Left ventricle myocardium superior (tissue), 1 donor: Measurements from ENCODE around the gene HMOX2. TPM values are rescaled to one million over a fixed set of nuclear protein-coding genes. Genes with fewer than 3 reads are reported as not detected.

ENCODE experiments used
- ATAC-seq: fragments of 200-7000 bp; cut with Tn5 transposase; one replicate; pipeline ENCODE4 v1.9.1; 2020; ENCODE audit warnings: mild to moderate bottlenecking, moderate library complexity
- DNase-seq: peaks from one replicate; pipeline ENCODE4 v3.0.0-alpha.2; 2020
- intact Hi-C: fragments of 100-400 bp; cut with micrococcal nuclease; formaldehyde crosslinking; loops from one replicate; pipeline ENCODE4 v1.11.0; 2022
- total RNA-seq: library from RNA; stranded (reverse); fragmentation: NEBNext Ultra II Directional; extraction: Animal tissue kit (Norgen Biotek cat#: 25700); gene quantifications from one replicate; pipeline ENCODE4 v1.2.1, GENCODE V29; 2021
- donor health status: DM: no; HTN: yes; CAD: no; lungs with severe emphysema.

The HMOX2 gene
- total RNA-seq, 1 donor from 2014 or later, result 121 TPM

DNA sequence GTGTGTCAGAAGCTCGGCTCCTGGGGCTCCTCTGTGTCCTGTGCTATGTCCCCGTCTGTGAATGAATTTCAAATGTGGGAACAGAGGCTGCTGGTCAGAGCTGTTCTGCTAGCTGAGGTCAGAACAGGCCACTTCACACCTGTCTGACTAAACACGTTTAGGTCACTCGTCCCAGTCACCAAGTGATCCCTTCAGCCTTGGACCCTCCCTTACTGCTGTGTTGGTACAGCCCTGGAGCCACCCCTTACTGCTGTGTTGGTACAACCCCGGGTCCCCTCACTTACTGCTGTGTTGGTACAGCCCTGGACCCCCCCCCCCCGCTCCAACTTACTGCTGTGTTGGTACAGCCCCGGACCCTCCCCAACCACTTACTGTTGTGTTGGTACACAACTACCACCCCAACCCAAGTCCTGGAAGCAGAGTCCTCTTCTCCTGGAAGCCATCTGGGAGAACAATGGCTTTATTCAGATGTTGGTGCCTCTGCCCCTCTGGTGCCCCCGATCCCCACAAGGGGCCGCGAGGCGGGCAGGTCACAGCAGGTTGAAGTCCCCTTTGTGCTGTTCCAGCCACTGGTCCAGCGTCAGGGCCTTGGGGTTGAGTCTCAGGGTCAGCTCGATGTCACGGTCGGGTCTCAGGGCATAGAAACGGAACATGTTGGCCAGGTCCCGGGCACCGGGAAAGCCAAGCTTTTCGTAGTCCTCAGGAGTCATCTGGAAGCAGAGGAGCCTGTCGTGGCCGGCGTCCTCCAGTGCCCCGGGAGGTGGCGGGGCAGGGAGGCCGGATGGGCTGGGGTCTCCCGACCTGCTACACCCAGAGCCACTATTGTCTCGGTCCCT is 14.7 kb upstream of the HMOX2 start:
- intact Hi-C loops, result no loop called here
- ATAC-seq, result no peak
- DNase-seq, result no peak

DNA sequence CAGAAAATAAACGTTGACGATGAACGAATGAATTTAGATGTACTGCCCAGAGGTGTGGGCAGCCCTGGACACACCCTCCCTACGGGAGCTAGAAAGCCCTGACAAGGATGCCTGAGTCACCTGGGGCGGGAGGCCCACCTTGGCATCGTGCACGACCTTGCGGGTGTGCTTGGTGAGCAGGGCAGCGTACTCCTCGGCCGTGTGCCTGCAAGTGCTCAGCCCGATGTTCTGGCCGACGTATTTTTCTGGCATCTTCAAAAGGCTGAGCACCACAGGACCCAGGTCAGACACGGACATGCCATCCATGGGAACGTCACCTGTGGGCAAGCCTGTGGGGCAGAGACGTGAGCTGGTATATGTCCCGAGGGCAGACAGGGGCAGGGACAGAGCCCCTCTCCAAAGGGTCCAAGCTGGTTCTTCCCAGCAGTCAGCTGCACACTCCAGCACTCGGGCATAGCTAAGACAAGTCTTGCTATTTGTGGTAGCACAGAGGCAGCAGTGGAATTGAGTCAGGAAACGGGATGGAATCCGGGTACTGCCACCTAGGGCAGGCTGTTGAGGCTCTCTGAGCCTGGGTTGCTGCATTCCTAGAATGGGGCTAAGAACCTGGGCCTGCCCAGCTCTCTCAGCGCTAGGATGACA is 12.6 kb upstream of the HMOX2 start:
- intact Hi-C loops, result no loop called here
- DNase-seq, result no peak
- ATAC-seq, result no peak

GRCh38 chr16:4465977-4466779 is 10.0 kb upstream of the HMOX2 start:
- intact Hi-C loops, result no loop called here
- DNase-seq (peak; percentile 87), ATAC-seq (peak; percentile 89)

GRCh38 chr16:4467916-4468315 is 8.3 kb upstream of the HMOX2 start:
- intact Hi-C loops, result no loop called here
- DNase-seq (no peak), ATAC-seq (no peak)

- ATAC-seq (no peak), DNase-seq (no peak)
- intact Hi-C loops, result no loop called here
Measured at GRCh38 chr16:4468972-4469371, 7.2 kb upstream of the HMOX2 start.

GRCh38 chr16:4471869-4472268 is 4.3 kb upstream of the HMOX2 start:
- ATAC-seq (no peak), DNase-seq (no peak)
- intact Hi-C loops, result no loop called here

- ATAC-seq (no peak), DNase-seq (no peak)
- intact Hi-C loops, result no loop called here
Measured at GRCh38 chr16:4472880-4473279, 3.3 kb upstream of the HMOX2 start.

DNA sequence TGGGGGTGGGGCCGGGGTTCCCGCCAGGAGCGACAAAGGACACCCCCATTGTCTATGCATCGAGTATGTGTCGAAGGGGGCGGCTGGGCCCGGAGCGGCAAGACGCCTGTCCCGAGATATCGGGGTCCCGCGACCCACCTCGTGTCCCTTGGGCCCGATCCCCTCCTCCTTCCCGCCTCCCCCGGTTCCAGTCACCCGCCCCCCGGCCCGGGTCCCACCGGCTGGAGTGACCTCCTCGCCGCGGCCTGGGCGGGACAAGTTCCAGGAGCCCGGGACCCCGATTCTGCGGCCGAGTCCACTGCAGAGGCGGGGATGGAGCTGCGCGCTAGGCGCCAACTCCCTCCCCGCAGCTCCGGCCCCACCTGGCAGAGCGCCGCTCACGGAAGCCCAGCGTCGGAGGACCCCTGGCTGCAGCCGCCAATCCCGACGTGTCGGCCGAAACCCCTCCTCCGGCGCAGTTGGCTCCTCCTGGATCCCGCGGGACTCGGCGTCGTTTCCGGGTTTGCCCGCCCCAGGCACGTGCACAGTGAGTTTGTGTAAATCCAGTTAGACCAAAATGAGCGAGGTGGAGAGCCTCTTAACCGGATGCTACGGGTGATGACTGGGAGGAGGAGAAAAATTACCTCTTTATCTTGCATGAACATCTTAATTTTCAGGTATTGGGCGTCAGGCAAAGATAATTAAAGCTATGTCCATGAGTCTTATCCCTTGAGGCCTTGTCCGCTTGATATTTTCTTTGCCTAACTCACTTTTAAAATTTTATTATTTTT is 1.8 kb upstream of the HMOX2 start, which contains the start of gene NMRAL1:
TSS of gene NMRAL1 (minus strand) at position 434 of the 770 bp plus-strand sequence. CDS start 493 bp downstream, outside the sequence.
- ATAC-seq, result peak; percentile 49
- DNase-seq, result peak; percentile 91
- intact Hi-C loops, result no loop called here

- intact Hi-C loops, result no loop called here
- ATAC-seq (no peak), DNase-seq (no peak)
Measured at GRCh38 chr16:4477966-4478365, 1.8 kb downstream of the HMOX2 start.

- intact Hi-C loops, result no loop called here
- ATAC-seq (peak; percentile 3), DNase-seq (no peak)
Measured at GRCh38 chr16:4481526-4481925, 5.3 kb downstream of the HMOX2 start.

GRCh38 chr16:4481963-4482362 is 5.8 kb downstream of the HMOX2 start:
- ATAC-seq, result no peak

GRCh38 chr16:4486126-4486893 is 10.1 kb downstream of the HMOX2 start:
- ATAC-seq, result peak; percentile 93
- DNase-seq, result no peak
- intact Hi-C loops, result no loop called here

More at GRCh38 chr16:4481963-4482362, 5.8 kb downstream of the HMOX2 start:
- intact Hi-C loops, result no loop called here
- DNase-seq, result no peak

GRCh38 chr16:4487955-4488498 is 11.8 kb downstream of the HMOX2 start:
- no peak for ATAC-seq
- no peak for DNase-seq
- intact Hi-C loops, result no loop called here

DNA sequence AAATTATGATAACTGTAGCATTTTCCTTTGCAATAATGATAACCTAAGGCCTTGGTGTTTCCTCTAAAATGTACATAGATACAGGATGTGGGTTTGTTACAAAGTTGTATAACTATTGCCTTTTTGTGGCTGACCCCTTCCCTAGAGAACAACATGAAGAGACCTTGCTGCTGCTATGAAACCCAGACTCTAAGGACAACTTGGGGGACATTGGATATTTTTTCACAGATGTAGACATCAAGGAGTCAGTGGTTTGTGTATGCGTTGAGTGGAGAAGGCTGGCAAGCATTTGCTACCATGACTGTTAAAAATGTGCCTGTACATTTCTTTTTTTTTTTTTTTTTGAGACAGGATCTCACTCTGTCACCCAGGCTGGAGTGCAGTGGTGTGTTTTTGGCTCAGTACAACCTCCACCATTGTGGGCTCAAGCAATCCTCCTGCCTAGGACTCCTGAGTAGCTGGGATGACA is 12.3 kb downstream of the HMOX2 start:
- no peak for ATAC-seq
- intact Hi-C loops, result no loop called here
- no peak for DNase-seq

- ATAC-seq (no peak), DNase-seq (no peak)
- intact Hi-C loops, result no loop called here
Measured at GRCh38 chr16:4489030-4489429, 12.8 kb downstream of the HMOX2 start.

GRCh38 chr16:4491898-4492297 is 15.7 kb downstream of the HMOX2 start:
- no peak for ATAC-seq
- intact Hi-C loops, result no loop called here
- no peak for DNase-seq

DNA sequence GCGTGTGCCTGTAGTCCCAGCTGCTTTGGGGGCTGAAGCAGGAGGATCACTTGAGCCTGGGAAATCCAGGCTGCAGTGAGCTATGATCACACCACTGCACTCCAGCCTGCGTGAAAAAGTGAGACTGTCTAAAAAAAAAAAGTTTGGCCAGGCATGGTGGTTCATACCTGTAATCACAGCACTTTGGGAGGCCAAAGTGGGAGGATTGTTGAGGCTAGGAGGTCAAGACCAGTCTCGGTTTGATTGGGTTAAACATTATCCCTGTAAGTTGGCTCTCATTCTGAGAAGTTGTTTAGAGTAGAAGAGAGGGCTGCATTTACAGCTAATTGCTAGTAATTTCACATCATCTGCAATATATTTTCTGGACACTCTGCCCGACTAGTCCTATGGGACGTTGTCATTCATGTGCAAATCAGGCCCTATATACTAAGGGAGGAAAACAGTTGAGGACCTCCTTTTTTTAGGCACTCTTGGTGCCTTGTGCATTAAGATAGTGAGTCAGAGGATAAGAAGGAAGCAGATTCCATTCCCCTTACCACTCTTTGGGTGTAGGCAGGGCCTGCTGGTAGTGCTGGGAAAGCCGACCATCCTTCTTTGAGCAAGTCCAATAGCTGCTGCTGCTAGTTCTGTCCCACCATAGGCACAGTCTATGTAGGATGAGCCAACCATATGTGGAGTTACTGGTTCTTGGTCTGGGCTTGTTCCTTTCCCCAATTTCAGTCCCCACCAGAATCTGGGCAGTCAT is 18.7 kb downstream of the HMOX2 start:
- no peak for DNase-seq
- no peak for ATAC-seq
- intact Hi-C loops, result no loop called here
